ENCODE measurements around the gene CRACDL.

DNA sequence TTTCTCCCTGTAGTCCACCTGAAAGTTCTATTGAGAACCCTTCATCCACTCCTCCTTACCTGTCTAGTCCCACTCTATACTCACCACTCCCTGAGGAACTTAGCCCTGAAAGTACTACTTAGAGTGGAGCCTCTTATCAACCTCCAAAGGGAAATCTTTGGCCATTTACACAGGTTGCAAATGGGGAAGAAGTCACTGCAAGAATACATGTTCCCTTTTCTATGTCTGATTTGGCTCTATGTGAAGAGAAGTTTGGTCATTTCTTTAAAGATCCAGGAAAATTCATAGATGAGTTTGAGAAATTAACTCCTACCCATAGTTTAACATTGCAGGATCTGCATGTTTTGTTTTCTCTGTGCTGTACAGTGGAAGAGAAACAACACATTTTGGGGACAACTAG lies 182.2 kb downstream of the CRACDL start:
- TF ChIP-seq, protein P1, sequence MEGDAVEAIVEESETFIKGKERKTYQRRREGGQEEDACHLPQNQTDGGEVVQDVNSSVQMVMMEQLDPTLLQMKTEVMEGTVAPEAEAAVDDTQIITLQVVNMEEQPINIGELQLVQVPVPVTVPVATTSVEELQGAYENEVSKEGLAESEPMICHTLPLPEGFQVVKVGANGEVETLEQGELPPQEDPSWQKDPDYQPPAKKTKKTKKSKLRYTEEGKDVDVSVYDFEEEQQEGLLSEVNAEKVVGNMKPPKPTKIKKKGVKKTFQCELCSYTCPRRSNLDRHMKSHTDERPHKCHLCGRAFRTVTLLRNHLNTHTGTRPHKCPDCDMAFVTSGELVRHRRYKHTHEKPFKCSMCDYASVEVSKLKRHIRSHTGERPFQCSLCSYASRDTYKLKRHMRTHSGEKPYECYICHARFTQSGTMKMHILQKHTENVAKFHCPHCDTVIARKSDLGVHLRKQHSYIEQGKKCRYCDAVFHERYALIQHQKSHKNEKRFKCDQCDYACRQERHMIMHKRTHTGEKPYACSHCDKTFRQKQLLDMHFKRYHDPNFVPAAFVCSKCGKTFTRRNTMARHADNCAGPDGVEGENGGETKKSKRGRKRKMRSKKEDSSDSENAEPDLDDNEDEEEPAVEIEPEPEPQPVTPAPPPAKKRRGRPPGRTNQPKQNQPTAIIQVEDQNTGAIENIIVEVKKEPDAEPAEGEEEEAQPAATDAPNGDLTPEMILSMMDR (IDR thresholded peaks at IDR 0.05; ENCODE audit: low read depth, low read length): no peak
- TF ChIP-seq EZH2phosphoT487 (IDR thresholded peaks at IDR 0.05; ENCODE audit: low read depth): no peak
